GM12872 (cell line): Measurements from ENCODE around the gene NTNG2.

Experiments used
- TF ChIP-seq, protein P1 (sequence below): IDR thresholded peaks from 3 replicates; pipeline ENCODE4 v1.5.1; 2011; ENCODE audit warnings: low read depth, mild to moderate bottlenecking, low read length, moderate library complexity; ENCODE audit not compliant: insufficient read depth

Gene NTNG2

DNA sequence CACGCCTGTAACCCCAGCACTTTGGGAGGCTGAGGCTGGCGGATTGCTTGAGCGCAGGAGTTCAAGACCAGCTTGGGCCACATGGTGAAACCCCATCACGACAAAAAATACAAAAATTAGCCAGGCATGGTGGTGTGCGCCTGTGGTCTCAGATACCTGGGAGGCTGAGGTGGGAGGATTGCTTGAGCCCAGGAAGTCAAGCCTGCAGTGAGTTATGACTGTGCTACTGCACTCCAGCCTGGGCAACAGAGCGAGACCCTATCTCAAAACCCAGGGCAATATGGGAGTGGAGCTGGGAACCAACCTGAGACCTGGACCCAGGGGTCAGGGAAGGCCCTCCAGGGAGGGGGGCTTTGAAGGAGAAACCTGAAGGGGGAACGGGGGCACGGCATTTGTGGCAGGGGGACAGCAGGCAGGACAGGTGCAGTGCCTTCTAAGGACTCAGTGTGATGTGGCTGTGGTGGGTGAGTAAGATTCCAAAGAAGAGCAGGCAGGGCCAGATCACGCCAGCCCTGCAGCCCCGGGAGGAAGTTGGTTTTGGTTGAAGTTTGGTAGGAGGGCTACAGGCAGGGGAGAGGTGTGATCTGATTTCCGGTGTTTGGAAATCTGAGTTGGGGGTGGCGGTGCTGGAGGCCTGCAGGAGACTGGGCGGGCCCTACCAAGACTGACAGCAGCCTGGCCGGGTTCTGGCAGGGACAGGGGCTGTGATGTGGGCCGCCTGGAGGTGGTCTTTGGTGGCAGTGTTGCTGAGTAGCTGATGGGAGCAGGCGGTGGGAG lies 46.2 kb downstream of the NTNG2 start:
- TF ChIP-seq, protein P1, sequence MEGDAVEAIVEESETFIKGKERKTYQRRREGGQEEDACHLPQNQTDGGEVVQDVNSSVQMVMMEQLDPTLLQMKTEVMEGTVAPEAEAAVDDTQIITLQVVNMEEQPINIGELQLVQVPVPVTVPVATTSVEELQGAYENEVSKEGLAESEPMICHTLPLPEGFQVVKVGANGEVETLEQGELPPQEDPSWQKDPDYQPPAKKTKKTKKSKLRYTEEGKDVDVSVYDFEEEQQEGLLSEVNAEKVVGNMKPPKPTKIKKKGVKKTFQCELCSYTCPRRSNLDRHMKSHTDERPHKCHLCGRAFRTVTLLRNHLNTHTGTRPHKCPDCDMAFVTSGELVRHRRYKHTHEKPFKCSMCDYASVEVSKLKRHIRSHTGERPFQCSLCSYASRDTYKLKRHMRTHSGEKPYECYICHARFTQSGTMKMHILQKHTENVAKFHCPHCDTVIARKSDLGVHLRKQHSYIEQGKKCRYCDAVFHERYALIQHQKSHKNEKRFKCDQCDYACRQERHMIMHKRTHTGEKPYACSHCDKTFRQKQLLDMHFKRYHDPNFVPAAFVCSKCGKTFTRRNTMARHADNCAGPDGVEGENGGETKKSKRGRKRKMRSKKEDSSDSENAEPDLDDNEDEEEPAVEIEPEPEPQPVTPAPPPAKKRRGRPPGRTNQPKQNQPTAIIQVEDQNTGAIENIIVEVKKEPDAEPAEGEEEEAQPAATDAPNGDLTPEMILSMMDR, result no peak

DNA sequence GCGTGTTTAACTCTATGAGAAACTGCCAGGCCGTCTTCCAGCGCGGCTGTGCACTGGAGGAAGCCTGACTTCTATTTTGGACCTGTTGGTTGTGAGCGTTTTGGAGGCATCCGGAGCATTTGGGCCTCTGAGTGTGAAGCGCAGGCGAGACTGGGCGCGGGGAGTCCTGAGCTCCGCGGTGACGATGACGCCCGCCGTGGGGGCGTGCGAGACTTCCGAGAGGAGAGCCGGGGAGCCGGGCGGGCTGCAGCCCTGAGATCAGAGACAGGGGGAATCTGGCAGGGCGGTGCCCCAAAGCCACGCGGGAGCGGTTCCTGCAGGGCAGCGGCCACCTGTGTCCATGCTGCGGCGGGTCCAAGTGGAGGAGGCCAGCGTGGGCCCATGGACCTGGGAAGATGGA lies 47.4 kb downstream of the NTNG2 start:
- TF ChIP-seq, protein P1, result no peak

DNA sequence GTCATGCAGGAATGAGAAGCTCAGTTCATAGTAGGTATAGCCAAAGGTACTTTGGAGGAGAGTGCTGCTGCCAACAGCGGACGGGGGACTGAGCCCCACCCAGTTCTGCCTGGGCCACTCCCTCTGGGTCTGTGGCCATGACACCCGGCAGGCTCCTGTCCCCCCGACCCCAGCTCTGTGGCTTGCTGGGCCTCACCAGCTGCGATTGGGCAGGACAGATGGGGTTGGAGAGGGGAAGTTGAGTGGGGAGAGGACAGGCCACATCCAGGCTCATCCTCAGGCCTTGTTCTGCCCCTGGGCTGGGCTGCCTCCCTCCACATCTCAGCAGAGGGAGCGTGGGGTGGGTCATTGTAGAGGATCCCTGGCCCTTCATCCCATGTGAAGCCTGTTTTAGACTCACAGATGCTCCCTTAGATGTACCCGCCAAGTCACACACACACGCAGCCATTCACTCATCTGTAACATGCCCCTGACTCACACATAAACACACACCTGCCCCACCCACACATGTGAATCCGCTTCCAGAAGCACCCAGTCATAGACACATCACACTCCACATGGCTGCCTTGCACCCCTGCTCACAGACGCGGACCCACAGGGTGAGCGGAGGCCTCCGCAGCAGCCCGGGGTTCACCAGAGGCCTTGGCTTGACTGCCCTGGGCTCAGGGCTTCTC lies 48.8 kb downstream of the NTNG2 start:
- TF ChIP-seq, protein P1, result no peak

DNA sequence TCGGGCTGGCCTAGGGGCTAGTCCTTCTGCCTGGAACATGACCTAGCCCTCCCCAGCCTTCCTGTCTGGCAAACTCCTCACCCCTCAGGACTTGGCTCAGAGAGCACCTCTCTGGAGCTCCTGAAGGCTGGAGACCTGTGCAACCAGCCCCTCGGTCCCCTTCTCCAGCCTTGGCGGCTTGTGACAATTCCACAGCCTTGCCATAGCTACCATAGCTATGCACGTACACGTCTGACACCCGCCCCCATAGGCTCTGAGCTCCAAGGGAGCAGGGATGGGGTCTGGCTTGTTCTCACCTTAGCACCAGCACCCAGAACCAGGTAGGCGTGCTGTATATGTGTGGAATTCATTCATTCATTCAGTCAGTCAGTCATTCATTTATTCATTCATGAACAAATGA lies 49.7 kb downstream of the NTNG2 start:
- TF ChIP-seq, protein P1, result no peak

DNA sequence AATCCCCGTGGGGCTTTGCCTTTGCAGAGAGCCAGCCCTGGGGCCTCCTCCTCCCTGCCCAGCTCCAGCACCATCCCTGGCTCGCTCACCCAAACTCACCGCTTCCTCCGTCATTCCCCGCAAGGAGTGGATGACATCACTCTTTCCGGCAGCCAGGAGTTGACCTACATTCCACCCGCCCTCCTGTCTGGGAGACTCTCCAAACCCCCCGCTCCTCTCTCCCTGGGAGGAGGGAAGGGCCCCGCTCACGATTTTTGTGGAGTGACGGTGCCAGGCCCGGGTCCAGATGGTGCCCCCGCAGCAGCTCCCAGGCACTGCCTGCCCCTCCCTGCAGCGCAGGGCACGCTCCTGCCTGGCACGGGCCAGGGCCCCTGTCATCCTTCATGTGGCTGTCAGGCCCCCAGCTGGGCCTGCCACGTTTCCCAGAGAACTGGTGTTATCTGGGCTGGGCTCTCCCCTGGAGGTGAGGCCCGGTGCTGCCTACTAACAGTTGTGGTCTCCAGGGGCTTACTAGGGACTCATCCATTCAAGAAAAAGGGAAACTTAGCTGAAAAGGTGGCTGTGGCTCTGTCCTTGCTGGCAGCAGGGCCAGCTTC lies 52.3 kb downstream of the NTNG2 start:
- TF ChIP-seq, protein P1, result no peak

DNA sequence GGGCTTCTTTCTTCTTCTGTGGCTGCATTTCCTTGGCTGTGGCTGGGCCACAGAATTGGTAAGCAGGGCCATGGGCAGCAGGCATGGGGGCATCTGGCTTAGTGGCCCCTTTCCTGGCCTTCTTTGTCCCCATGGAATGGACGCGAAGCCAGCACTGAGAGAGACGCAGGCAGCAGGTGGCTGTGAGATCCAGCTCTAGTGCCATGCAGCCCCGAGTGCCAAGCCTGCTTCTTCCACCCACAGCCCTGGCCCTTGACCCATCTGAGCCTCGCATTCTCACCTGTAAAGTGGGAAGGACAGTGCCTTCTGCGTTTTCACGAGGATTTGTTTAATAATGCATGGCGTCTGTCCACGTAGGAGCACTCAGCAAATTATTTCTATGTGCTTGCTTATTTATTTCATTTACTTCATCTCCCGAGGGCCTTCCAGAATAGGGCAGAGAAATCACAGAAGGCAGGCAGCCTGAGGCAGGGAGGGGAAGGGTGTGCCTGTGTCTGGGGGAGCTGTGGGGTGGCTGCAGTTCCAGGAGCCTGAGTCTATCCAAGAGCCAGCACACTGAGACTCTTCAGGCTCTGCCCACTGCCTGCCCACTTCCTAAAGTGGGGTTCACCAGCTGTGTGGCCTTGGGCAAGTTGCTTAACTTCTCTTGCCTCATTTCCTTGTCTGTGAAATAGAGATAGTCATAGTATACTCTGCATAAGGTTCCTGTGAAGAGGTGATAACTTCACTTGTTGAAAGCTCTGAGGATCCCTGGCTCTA lies 55.2 kb downstream of the NTNG2 start:
- TF ChIP-seq, protein P1, result no peak

DNA sequence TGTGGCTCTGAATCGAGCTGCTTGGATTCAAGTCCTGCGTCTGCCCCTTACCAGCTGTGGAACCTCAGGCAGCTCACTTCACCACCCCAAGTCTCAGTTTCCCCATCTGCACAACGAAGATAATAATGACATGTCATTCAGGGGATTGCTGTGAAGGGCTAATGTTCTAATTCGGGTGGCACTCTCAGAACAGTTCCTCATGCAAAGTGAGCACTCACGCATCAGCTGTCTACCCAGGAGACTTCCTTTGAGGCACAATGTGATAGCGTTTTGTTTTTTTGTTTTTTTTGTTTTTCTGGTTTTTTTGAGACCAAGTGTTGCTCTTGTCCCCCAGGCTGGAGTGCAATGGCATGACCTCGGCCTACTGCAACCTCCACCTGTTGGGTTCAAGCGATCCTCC lies 56.4 kb downstream of the NTNG2 start:
- TF ChIP-seq, protein P1, result no peak
